PC-9 (cell line): ENCODE results near the gene KCNIP1.

Experiments
- EZH2 ChIP-seq: fragments of 200-600 bp; sonication (generic); IDR thresholded peaks from 2 replicates; pipeline ENCODE4 v1.8.0; 2017; ENCODE audit warnings: antibody characterized with exemption, low read depth
- TF ChIP-seq, protein P1 (sequence below): fragments of 200-600 bp; sonication (generic); conservative IDR thresholded peaks from 2 replicates; pipeline ENCODE4 v1.6.1; 2017; ENCODE audit warnings: mixed run types, antibody characterized with exemption, mild to moderate bottlenecking, moderate library complexity

- TF ChIP-seq EZH2: no peak
- TF ChIP-seq, protein P1, sequence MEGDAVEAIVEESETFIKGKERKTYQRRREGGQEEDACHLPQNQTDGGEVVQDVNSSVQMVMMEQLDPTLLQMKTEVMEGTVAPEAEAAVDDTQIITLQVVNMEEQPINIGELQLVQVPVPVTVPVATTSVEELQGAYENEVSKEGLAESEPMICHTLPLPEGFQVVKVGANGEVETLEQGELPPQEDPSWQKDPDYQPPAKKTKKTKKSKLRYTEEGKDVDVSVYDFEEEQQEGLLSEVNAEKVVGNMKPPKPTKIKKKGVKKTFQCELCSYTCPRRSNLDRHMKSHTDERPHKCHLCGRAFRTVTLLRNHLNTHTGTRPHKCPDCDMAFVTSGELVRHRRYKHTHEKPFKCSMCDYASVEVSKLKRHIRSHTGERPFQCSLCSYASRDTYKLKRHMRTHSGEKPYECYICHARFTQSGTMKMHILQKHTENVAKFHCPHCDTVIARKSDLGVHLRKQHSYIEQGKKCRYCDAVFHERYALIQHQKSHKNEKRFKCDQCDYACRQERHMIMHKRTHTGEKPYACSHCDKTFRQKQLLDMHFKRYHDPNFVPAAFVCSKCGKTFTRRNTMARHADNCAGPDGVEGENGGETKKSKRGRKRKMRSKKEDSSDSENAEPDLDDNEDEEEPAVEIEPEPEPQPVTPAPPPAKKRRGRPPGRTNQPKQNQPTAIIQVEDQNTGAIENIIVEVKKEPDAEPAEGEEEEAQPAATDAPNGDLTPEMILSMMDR: no peak
Measured at GRCh38 chr5:170736966-170737365, 233.1 kb downstream of the KCNIP1 start.
